Measurements from ENCODE around the gene C2CD5.
"Not testable (repeated sequence)": the region's sequence is repeated elsewhere in the genome, so short reads cannot be mapped to it uniquely, and the experiment has no call there.

The C2CD5 gene, protein sequence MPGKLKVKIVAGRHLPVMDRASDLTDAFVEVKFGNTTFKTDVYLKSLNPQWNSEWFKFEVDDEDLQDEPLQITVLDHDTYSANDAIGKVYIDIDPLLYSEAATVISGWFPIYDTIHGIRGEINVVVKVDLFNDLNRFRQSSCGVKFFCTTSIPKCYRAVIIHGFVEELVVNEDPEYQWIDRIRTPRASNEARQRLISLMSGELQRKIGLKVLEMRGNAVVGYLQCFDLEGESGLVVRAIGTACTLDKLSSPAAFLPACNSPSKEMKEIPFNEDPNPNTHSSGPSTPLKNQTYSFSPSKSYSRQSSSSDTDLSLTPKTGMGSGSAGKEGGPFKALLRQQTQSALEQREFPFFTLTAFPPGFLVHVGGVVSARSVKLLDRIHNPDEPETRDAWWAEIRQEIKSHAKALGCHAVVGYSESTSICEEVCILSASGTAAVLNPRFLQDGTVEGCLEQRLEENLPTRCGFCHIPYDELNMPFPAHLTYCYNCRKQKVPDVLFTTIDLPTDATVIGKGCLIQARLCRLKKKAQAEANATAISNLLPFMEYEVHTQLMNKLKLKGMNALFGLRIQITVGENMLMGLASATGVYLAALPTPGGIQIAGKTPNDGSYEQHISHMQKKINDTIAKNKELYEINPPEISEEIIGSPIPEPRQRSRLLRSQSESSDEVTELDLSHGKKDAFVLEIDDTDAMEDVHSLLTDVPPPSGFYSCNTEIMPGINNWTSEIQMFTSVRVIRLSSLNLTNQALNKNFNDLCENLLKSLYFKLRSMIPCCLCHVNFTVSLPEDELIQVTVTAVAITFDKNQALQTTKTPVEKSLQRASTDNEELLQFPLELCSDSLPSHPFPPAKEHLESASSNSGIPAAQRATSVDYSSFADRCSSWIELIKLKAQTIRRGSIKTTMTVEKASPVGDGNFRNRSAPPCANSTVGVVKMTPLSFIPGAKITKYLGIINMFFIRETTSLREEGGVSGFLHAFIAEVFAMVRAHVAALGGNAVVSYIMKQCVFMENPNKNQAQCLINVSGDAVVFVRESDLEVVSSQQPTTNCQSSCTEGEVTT

DNA sequence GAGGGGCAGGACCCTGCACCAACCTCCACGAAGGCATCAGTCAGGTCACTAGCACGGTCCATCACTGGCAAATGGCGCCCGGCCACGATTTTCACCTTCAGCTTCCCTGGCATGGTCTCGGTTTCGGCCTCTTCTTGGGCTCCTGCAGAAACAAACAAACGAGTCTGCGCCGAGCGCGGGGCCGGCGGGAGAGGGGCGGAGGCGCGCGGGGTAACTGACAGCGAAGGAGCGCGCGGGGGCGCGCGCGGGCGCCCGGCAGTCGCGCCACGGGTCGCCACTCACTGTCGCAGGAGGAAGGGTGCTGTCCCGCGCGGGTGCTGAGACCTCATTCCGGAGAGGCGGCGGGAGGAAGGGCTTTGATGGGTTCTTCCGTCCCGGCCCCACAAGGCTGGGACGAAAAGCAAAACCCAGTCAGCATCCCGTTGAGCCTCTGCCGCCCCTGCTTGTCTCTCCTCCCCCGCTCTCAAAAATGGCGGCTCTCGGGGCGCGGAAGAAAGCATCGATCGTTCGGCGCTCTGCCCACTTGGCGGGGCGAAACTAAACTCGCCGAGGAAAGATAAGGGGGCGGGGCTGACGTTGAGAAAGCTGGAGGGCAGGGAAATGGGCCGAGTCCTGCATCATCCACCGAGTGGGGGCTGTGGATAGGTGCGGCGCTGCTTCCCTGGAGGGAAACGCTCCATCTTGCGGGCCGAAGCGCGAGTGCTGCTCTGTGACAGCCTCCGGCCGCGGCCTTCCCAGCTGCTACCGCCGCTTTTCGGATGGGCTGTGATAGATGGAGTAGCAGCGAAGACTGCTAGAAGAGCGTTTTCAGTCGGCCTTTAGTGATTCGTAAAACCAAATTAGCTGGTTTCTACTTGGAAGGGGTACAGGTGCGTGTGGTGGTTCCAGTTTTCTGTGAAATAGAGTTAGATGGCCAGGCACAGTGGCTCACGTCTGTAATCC, at the start of gene C2CD5:
TSS of gene C2CD5 (minus strand) at position 505 of the 942 bp plus-strand sequence. CDS start at position 113, 392 bp downstream.
- peak; percentile 99 for DNase-seq

DNA sequence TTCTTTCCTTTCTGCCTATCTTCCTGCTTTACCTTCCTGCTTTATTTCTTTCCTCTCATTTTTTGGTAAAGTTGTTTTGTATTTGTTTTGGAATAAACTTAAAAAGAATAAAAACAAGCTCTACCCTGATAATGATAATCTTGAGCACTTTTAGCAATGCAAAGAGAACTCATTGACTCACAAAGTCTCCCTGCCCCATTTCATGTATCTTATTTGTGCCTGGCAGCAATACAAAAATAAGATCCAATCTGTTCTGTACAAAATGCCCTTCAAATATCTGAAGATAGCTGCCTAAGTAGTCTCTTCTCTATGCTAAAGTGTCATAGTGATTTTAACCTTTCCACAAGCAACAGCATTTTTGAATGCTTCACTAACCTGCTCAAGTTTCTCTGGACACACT, 49.5 kb upstream of the C2CD5 start:
- DNase-seq, result no peak

DNA sequence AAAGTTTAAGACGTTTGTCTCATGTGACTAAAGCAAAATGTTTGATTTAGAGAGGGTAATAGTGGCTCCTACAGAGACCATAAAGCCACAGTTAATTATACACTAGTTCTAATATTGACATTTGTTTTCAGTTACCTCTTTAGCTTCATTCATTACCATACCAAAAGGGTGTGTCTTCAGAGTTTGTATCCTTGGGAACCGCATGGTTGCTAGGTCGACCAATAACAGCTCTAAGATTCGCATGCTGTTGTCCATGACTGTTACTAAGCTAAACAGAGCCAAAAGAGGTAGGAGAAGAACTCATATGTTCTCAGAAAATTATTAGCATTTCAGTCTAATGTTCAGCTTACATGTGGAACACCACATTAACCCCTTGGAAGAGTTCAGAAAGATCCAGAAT, 44.5 kb upstream of the C2CD5 start:
- no peak for DNase-seq

DNA sequence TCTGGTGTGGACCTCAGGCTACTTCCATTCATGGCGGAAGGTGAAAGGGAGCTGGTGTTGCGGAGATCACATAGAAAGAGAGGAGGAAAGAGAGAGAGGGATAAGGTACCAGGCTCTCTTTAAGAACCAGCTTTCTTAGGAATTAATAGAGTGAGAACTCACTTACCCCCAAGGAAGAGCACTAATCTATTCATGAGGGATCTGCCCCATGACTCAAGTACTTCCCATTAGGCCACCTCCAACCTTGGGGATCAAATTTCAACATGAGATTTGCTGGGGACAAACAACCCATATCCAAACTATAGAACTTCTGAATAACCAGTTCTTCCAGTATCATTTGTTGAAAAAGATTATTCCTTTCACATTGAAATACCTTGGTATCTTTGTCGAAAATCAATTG, 34.0 kb upstream of the C2CD5 start:
- DNase-seq, result no peak

DNA sequence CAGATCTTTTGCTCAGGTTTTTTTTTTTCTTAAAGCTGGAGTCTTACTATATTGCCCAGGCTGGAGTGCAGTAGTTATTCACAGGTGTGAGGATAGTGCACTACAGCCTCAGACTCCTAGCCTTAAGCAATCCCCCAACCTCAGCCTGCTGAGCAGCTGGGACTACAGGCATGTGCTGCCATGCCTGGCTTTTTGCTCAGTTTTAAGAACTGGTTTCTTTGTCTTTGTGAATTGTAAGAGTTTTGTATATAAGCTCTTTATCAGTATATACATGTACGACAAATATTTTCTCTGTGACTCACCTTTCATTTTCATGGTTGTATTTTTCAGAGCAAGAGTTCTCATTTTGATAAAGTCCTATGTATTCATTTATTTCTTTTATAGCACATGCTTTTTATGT, 33.3 kb upstream of the C2CD5 start:
- DNase-seq, result no peak

DNA sequence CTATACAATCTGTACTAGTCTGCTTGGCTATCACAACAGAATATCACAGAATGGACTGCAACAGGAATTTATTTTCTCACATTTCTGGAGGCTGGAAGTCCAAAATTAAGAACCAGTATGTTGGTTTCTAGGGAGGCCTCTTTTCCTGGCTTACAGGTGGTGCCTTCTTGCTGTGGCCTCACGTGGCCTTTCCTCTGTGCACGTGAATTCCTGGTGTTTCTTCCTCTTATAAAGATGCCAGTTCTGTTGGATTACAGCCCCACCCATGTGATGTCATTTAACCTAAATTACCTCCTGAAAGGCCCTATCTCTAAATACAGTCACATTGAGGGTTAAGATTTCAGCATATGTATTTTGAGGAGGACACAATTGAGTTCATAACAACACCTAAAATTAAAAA, 32.1 kb upstream of the C2CD5 start:
- DNase-seq, result no peak

DNA sequence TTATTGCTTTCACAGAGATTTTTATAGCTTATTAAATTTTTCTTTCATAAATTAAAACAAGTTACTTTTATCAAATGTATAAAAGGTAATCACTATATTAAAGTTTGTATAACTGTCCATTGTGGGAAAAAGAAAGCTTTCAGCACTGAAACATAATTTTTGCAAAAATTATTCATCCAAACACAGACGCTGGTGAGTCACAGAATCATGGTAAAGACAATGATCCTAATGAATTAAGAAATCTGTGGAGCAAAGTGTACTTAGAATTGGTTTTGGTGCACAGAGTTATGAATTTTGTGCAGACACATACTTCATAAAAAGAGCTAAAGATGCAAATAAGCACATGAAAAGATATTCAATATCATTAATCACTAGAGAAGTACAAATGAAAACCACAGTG, 31.7 kb upstream of the C2CD5 start:
- DNase-seq, result no peak

DNA sequence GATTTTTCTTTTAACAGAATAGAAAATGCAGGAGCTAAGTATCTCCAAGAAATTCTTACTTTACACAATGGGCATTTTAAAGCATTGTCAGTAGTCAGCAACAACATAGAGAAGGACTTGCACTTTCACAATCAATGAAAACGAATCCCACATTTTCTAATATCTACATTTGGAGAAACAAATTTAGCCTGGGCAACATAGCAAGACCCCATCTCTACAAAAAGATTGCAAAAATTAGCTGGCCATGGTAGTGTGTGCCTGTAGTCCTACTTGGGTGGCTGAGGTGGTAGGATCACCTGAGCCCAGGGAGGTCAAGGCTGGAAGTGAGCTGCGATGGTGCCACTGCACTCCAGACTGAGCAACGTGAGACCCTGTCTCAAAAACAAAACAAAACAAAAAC, 30.6 kb upstream of the C2CD5 start:
- DNase-seq, result no peak

DNA sequence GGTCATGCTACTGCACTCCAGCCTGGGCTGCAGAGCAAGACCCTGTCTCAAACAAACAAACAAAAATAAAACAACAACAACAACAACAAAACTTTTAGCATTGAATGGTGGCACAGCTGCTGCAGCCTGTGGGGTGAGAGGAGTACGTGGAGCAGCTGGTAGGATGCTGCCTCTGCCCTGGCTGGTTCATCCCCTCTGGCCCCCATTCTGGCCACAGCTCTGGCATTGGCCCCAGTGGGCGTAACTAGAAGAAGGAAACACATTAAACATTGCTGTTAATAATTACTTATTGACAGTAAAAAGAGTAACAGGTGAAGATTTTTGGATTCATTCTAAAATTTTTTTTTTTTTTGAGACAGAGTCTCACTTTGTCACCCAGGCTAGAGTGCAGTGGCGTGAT, 28.8 kb upstream of the C2CD5 start:
- no peak for DNase-seq

DNA sequence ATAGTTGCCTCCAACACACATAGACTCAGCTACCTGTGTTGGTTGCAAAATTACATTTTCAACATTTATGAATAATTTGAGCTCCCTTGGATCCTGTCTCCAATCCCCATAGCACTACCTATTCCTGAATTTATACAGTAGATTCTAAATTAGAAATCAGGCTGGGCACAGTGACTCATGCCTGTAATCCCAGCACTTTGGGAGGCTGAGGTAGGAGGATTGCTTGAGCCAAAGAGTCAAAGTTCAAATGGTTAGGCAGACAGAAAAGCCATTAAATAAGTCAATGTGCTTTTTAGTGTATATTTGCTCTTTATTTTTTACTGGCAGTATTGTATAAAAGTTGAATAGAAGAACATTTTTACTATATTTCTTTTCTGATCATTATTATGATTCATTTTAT, 24.9 kb upstream of the C2CD5 start:
- no peak for DNase-seq

DNA sequence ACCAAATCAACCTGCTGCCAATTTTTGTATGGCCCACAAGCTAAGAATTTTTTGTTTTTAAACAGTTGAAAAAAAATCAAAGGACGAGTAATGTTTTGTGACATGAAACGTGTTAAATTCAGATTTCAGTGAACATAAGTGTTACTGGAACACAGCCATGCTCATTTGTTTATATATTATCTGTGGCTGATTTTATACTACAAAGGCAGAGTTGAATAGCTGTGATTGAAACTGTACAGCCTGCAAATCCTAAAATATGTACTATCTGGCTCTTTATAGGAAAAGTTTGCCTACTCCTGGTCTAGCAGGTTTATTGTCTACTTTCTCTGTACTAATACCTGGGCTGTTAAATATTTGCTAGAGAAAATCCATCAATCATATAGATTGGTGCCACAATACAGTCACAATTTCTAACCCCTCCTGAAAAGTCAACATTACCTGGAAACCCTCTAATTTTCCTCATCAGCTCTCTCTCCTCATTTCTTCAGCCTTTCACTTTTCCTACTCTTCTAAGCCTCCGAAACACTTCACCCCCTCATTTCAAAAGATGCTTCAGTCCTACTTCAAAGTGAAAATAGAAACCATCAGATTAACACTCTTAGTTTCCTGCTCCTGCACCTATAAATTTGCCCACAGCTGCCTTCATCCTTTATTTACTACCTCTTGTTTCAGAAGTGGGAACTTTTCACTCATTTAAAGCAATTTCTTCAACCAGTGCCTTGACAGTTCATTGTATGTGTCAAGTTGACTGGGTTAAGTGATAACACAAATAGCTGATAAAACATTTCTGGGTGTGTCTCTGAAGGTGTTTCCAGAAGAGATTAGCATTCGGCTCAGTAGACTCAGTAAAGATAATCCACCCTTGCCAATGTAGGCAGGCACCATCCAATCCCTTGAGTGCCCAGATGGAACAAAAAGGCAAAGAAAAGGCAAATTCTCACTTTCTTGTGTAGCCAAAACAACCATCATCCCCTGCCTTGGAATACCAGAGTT, 18.0 kb upstream of the C2CD5 start:
- no peak for DNase-seq

DNA sequence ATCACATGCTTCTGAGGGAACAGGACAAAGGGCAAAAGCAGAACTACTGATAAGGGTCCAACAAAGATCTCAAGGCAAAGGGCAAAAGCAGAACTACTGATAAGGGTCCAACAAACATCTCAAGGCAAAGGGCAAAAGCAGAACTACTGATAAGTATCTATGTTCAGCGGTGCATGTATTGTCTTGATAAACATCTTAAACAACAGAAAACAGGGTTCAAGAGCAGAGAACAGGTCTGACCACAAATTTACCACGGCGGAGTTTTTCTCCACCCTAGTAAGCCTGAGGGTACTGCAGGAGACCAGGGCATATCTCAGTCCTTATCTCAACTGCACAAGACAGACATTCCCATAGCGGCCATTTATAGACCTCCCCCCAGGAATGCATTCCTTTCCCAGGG, 10.4 kb upstream of the C2CD5 start:
- not testable (repeated sequence) for DNase-seq

DNA sequence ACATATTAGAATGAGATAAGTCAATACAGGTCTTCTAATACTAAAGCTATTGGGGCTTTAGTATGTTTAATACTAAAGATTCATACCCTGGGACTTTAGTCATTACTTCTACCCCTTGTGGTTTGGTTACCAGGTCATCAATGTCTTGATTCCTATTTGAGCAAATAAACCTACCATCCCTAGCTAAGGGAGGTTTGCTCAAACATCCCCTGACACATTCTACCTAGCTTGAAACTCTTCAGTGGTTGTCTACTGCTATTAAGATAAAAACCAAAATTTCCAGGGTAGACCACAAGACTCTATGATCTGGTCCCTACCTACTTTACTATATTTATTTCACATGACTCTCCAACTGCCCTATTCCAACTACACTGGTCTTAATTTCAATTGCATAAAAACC, 7.3 kb upstream of the C2CD5 start:
- no peak for DNase-seq

DNA sequence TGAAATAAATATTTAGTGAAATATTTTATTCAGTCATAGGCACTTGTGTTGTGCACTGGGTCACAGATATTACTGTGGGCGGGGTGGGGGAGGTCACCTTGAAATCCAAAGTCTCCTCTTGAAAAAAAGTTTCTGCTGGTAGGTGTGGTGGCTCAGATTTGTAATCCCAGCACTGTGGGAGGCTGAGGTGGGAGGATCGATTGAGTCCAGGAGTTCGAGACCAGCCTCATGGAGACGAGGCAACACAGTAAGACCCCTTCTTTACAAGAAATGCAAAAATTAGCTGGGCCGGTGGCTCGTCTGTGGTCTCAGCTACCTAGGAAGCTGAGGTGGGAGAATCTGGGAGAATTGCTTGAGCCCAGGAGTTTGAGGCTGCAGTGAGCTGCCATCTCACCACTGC, 913 bp upstream of the C2CD5 start:
- DNase-seq, result no peak

DNA sequence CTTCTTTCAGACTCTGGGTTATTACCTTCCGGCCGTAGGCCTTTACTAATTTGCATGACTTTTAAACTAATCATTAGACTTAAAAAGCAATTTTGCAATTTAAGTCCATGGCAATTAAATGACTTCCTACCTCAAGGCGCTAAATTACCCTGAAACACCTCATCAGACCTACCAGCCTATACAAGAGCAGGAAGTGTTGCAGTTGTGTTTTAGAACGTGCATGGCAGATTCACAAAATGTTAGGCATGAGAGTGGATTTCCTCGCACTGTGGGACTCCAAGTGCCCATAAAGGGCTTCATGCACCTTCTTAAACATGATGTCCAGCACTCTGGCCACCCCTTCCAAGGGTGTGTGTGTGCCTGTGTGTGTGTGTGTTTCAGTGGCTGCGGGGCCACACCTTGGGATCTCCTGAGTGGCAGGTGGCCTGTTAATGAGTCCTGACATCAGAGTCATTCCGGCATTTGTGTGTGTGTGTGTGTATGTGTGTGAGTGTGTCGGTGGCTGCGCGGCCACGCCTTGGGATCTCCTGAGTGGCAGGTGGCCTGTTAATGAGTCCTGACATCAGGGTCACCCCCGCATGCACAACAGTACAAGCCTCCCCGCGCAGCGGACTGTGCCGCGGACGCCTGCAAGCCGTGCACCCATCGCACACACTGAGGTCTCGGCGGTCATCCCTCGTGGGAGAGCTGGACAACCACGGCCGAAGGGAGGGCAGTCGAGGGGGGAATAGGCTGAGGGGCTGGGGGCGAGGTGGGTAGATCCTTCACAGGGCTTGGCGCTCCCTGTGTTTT, 900 bp downstream of the C2CD5 start:
- DNase-seq, result peak; percentile 76

DNA sequence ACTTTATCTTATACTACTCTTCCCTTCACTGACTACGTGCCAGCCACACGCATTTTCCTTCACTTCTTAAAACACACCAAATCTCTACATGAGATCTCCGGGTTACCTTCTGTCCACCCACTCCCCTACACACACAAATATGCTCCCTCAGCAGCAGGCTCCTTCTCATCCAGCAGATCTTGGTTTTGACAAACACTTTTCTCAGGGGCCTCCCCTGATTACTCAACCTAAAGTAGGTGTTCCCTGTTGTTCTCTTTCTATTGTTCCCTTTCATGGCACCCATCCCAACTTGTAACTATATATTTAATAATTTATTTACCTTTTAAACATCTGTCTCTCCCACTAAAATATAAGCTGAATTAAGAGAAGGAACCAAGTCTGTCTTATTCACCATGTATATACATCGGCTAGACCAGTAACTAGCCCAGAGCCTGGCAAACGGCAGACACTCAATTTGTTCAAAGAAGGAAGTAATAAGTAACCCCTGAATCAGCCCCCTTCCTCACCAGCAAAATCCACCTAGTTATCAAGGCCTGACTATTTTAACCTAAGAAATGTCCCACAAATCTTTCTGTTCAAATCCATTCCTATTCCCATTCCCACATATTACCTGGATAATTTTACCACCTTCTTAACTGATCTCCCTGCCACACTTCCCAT, 2.7 kb downstream of the C2CD5 start:
- DNase-seq, result no peak

DNA sequence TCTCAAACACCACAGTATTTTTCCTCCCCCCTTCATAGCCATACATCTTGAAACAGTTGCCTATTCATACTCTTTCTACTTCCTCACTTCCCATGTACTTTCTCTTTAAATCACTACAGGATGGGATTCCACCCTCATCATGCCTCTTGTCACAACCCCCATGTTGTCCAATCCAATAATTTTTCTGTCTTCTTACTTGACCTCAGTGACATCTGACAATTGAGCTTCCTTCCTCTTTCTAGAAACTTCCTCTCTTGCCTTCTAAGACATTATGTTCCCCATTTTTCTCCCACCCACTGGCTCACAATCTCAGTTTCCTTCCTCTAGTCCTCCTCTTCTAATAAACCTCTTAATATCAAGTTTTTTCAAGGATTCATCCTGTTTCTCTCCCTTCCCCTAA, 5.3 kb downstream of the C2CD5 start:
- no peak for DNase-seq

DNA sequence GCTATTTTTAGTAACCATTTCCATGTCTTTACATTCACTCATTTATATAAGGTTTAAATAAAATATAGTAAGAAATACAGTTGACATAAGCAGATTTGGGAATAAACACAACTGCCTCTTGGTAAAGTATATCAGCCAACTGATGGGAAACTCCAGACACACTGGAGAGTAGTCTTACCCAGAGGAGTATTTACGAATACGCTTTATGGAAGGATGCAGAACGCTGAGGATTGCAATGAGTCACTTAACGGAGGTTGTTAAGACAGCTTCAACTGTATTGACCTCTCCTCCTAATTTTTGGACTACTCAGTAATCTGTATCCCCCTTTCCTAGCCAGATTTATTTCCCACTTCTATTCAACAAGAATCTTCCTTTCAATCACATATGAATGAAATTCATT, 6.0 kb downstream of the C2CD5 start:
- DNase-seq, result no peak

DNA sequence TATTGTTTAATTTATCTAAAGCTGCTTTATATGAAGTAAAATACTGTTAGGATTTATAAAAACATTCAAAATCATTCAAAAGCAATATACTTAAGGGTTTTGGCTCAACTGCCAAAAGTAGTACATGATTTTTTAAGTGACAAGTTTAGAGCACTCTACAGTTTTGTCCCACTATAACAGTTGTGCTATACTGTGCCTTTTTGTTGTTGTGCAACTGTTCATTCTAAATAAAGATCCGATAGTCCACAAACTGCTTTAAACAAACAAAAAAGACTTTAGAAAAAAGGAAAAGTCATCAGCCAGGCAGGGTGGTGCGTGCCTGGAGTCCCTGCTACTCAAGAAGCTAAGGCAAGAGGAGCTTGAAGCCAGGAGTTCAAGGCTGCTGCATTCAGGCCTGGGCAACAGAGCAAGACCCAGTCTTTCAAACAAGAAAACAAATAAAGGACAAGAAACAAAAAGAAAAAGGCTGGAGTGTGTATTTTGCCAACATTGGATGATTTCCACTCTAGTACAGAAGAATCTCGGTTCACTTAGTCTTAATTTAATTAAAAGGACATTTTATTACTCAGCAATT, 7.3 kb downstream of the C2CD5 start:
- DNase-seq, result no peak
